ENCODE data around the gene AQP9.

Gene AQP9

GRCh38 chr15:58138106-58138505, at the start of gene AQP9:
TSS of gene AQP9 (plus strand) at chr15:58138381. CDS start at chr15:58138566, 185 bp downstream.
- TF ChIP-seq TCF12 (IDR thresholded peaks at IDR 0.05; ENCODE audit: low read depth) (no peak), USF1 (IDR thresholded peaks at IDR 0.05) (no peak), RAD21 (IDR thresholded peaks at IDR 0.05; ENCODE audit: low read depth) (no peak), EP300 (IDR thresholded peaks at IDR 0.05; ENCODE audit: borderline replicate concordance) (no peak), REST (IDR thresholded peaks at IDR 0.05; ENCODE audit: low read depth) (no peak), FOXM1 (IDR thresholded peaks at IDR 0.05; ENCODE audit: borderline replicate concordance, low read depth) (no peak), MAX (IDR thresholded peaks at IDR 0.05) (no peak), YY1 (IDR thresholded peaks at IDR 0.05; ENCODE audit: low read depth) (no peak), NFIC (IDR thresholded peaks at IDR 0.05) (no peak), CEBPB (IDR thresholded peaks at IDR 0.05) (no peak), EGR1 (IDR thresholded peaks at IDR 0.05) (no peak), TEAD4 (IDR thresholded peaks at IDR 0.05) (no peak), TAF1 (IDR thresholded peaks at IDR 0.05; ENCODE audit: low read depth) (no peak), ZBTB7A (IDR thresholded peaks at IDR 0.05; ENCODE audit: low read depth) (no peak), CREB1 (IDR thresholded peaks at IDR 0.05; ENCODE audit: low read depth) (no peak)

- TF ChIP-seq TCF12 (IDR thresholded peaks at IDR 0.05; ENCODE audit: low read depth): no peak
- TF ChIP-seq CEBPB (IDR thresholded peaks at IDR 0.05): no peak
- TF ChIP-seq RAD21 (IDR thresholded peaks at IDR 0.05; ENCODE audit: low read depth): no peak
- no peak for TF ChIP-seq ZBTB7A (IDR thresholded peaks at IDR 0.05; ENCODE audit: low read depth)
- no peak for TF ChIP-seq CREB1 (IDR thresholded peaks at IDR 0.05; ENCODE audit: low read depth)
- TF ChIP-seq TAF1 (IDR thresholded peaks at IDR 0.05; ENCODE audit: low read depth): no peak
- TF ChIP-seq TEAD4 (IDR thresholded peaks at IDR 0.05): no peak
Measured at GRCh38 chr15:58095415-58095814, 42.8 kb upstream of the AQP9 start.

- TF ChIP-seq RAD21 (IDR thresholded peaks at IDR 0.05; ENCODE audit: low read depth) (no peak), CREB1 (IDR thresholded peaks at IDR 0.05; ENCODE audit: low read depth) (no peak), TEAD4 (IDR thresholded peaks at IDR 0.05) (no peak), ZBTB7A (IDR thresholded peaks at IDR 0.05; ENCODE audit: low read depth) (no peak), CEBPB (IDR thresholded peaks at IDR 0.05) (no peak), FOXM1 (IDR thresholded peaks at IDR 0.05; ENCODE audit: borderline replicate concordance, low read depth) (no peak), YY1 (IDR thresholded peaks at IDR 0.05; ENCODE audit: low read depth) (no peak), USF1 (IDR thresholded peaks at IDR 0.05) (no peak), TCF12 (IDR thresholded peaks at IDR 0.05; ENCODE audit: low read depth) (no peak), EP300 (IDR thresholded peaks at IDR 0.05; ENCODE audit: borderline replicate concordance) (no peak), REST (IDR thresholded peaks at IDR 0.05; ENCODE audit: low read depth) (no peak), NFIC (IDR thresholded peaks at IDR 0.05) (no peak), TAF1 (IDR thresholded peaks at IDR 0.05; ENCODE audit: low read depth) (no peak), EGR1 (IDR thresholded peaks at IDR 0.05) (no peak), MAX (IDR thresholded peaks at IDR 0.05) (no peak)
Measured at GRCh38 chr15:58096529-58097084, 41.6 kb upstream of the AQP9 start.

GRCh38 chr15:58103482-58103881, 34.7 kb upstream of the AQP9 start:
- TF ChIP-seq EGR1 (IDR thresholded peaks at IDR 0.05): no peak
- no peak for TF ChIP-seq REST (IDR thresholded peaks at IDR 0.05; ENCODE audit: low read depth)
- TF ChIP-seq TCF12 (IDR thresholded peaks at IDR 0.05; ENCODE audit: low read depth): no peak
- TF ChIP-seq YY1 (IDR thresholded peaks at IDR 0.05; ENCODE audit: low read depth): no peak
- TF ChIP-seq TAF1 (IDR thresholded peaks at IDR 0.05; ENCODE audit: low read depth): no peak
- no peak for TF ChIP-seq CEBPB (IDR thresholded peaks at IDR 0.05)
- no peak for TF ChIP-seq MAX (IDR thresholded peaks at IDR 0.05)
- no peak for TF ChIP-seq RAD21 (IDR thresholded peaks at IDR 0.05; ENCODE audit: low read depth)
- no peak for TF ChIP-seq USF1 (IDR thresholded peaks at IDR 0.05)
- TF ChIP-seq CREB1 (IDR thresholded peaks at IDR 0.05; ENCODE audit: low read depth): no peak
- no peak for TF ChIP-seq EP300 (IDR thresholded peaks at IDR 0.05; ENCODE audit: borderline replicate concordance)
- TF ChIP-seq NFIC (IDR thresholded peaks at IDR 0.05): no peak
- TF ChIP-seq TEAD4 (IDR thresholded peaks at IDR 0.05): no peak
- no peak for TF ChIP-seq ZBTB7A (IDR thresholded peaks at IDR 0.05; ENCODE audit: low read depth)
- no peak for TF ChIP-seq FOXM1 (IDR thresholded peaks at IDR 0.05; ENCODE audit: borderline replicate concordance, low read depth)

Measured in Ishikawa (cell line).